GM08714 (cell line): ENCODE measurements around the gene CREB5.
"Not testable (repeated sequence)": the region's sequence is repeated elsewhere in the genome, so short reads cannot be mapped to it uniquely, and the experiment has no call there.

ENCODE experiments used
- H3K4me3 ChIP-seq: fragments of 200-500 bp; sonication (Bioruptor generic); 2 replicates; pipeline ENCODE4 v1.5.1; 2014; ENCODE audit warnings: mild to moderate bottlenecking, low read length, inconsistent platforms
- ZNF274 ChIP-seq: IDR thresholded peaks from 2 replicates; pipeline ENCODE4 v1.6.1; 2012; ENCODE audit warnings: mild to moderate bottlenecking, low read depth, low read length

CREB5 gene

DNA sequence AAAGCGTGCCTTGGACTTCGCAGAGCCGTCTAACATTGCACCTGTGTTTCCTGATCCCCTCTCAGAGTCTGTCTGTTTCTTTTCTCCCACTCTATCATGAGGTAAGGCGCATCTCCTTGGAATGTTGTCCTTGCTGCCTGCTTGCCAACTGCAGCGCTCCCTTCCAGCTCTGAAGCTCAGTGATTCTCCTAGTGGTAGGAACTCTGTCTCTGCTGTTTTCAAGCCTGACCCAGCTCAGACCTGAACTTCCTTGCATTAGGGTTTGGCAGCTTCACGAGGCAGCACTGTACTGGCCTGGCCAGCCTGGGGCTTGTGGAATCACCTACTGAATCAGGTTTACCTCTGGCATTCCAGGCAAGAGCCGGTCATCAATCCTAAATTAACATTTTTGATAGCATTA, 123.9 kb downstream of the CREB5 start:
- H3K4me3 ChIP-seq = no peak overlapping the region
- no peak for TF ChIP-seq ZNF274

DNA sequence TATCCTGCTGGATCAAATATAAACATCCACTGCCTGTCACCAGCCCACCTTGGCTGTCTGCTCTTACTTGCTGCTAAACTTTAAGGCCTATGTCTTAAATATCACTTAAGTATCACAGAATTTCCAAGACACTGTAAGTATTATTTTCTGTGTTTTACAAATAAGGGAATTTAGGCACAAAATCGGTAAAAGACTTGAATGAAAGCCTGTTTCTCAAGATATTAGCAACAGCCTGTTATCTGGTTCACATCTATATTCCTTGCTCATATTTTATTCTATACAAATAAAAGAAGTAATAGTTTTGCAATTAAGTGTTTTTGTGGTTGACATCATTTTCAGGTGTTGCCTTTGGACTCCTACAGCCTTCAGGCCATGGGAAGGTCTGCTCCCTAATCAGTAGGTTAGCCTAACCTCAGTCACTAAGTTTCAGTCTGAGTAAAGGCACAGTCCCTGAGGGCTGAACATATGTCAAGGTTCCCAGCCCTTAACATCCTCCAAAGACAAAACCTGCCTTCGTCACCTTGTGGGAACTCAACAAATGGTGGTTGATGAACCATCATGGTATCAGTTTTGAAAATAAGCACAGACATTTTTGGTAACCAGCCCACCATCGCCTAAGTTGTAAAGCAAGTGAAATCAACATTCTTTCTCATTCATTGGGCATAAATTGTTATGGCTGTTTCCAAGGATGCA, 127.1 kb downstream of the CREB5 start:
- no peak for TF ChIP-seq ZNF274
- H3K4me3 ChIP-seq = no peak overlapping the region

DNA sequence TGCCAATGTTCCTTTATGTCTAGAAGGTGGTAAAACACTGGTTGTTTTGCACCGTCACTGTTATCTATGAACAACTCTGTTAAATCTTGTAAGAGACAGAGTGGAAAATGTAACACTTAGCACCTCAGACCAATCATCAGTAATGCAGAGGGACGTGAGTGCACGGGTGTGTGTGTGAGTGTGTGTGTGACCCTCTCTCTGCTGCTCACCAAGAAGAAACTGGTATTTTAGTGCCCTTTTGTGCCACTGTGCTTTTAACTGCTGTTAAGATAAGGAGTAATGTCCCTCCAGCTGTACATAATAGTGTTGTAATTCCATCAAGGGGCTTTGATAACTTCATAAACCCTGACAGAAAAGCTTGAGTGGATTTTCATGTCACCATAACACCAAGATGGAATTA, 130.1 kb downstream of the CREB5 start:
- no peak for TF ChIP-seq ZNF274
- no peak overlapping the region for H3K4me3 ChIP-seq

DNA sequence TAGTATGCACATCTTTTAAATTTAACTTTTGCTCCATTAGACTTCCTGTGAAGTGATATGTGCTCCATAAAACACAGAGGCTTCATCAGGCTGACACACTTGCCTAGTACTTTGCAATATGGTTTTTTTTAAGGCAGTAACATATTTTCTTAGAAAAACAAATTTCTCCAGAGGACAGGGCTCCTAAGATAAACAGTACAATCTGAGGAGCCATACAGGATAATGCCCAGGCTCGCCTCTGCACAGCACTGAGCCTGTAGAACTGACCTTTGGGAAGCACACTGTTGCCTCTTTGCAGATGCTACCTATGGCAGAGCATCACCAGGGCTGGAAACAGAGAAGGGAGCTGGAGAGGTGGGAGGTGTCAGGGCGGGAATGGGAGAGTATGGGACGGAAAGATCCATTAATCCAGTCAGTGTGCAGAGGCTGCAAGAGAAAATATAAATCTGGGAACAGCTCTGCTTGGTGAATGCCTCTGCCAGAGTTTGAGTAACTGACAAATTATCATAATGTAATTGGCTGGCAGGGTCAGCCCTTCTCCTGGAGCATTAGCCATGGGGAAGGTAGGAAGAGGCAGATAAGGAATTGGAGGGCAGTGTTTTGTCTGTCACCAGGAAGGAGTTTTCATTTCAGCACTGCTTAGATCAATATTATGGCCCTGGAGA, 132.3 kb downstream of the CREB5 start:
- no peak overlapping the region for H3K4me3 ChIP-seq
- no peak for TF ChIP-seq ZNF274

DNA sequence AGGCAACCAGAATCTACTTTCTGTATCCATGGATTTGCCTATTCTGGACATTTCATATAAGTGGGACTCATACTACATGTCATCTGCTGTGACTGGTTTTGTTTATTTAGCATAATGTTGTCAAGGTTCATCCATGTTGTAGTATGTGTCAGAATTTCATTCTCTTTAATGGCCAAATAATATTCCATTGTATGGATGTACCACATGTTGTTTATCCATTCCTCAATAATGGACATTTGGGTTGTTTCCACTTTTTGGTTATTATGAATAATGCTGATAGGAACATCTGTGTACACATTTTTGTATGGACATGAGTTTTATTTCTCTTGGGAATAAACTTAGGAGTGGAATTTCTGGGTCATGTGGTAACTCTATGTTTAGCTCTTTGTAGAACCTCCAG, 133.7 kb downstream of the CREB5 start:
- no peak overlapping the region for H3K4me3 ChIP-seq
- TF ChIP-seq ZNF274 = no peak

DNA sequence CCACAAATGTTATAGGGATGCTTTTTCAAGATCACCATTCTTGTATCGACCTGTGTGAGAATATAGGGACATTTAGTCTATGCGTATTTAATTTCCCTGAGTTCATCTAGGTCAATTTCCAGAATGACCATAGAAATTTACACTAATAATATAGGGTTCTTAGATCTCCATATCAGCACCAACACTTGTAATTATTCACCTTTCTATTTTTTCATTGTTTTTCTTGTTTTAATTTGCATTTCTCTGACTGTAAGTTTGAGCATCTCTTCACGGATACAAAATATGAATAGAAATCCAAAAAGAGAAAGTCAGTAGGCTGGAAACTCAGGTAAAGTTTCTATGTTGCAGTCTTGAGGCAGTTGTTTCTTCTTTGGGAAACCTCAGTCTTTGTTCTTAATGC, 134.8 kb downstream of the CREB5 start:
- TF ChIP-seq ZNF274 = no peak
- no peak overlapping the region for H3K4me3 ChIP-seq

DNA sequence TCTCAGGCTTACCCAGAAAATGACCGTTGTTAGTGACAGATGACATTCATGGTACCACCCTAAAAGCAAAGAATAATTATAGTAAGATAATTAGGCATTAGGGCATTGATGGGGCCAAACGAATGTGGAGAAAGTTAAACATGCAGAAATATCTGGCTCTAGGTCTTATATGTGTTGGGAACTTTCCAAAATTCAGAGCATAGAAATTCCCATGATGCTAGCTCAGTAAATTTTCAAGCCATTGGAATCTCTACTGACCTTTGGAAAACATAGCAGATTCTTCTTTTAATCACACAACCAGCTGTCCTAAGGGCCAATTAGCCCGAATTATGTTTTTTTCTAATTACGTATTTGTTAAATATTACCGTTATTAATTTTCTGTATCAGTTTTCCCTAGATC, 136.1 kb downstream of the CREB5 start:
- H3K4me3 ChIP-seq = no peak overlapping the region
- TF ChIP-seq ZNF274 = no peak

DNA sequence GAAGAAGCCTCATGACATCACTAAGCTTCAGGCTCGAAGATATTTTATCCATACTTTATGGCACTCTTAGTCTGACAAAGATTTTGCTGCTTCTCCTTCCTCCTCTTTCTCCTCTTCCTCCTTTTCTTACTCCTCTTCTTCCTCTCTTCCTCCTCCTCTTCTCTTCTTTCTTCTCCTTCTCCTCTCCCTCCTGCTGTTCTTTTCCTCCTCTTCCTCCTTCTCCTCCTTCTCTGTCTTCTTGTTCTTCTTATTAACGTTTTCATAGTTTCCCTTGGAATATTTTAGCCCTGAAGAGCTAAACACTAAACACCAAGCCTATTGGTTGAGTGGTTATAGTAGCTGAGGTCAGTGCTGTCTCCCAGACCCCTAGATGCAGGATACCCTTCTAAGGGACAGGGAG, 137.7 kb downstream of the CREB5 start:
- TF ChIP-seq ZNF274 = no peak
- no peak overlapping the region for H3K4me3 ChIP-seq

DNA sequence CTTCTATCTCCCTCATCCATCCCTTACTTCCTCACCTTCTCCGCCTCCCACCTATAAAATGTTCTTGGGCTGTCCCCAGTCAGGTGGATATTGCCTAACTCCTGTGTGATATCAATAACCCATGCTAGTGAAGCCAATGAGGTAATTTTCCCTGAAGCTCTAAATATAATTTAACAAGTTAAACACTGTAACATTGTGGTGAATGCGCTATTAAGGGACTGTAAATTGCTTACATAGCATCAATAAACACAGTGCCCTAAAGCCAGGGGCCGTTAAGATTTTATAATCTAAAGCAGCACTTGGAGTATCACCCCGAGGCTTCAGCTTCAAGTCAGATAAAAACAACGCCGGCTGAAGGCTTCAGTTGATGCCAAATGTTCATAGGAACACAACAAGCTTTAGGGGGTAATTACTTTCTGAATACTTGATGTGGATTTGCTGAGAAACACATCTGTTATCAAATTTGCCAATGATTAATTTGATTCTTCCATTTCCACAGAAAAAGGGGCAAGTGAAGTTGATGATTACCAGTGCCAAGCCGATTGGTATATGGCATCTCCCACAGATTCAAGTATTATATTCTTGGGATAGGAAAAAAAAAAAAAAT, 138.4 kb downstream of the CREB5 start:
- H3K4me3 ChIP-seq = no peak overlapping the region
- TF ChIP-seq ZNF274 = no peak

DNA sequence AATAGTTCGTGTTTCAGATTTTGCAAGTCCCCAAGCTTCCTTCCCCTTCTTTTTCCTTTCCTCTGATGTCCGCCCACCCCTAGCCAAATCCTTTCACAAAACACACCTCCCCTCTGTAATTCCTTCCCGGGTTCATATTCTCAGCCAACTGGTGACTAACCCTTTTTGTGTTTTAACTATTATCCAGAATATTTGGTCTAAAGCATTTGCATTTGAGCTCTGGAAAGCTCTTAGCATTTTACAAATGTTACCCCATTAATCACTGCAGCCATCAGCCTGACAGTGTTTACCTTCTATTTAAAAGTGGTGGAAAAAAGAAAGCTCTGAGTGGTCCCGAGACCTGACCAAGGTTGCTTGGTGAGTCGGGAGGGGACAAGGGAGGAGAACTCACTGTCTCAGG, 139.0 kb downstream of the CREB5 start:
- no peak for TF ChIP-seq ZNF274
- no peak overlapping the region for H3K4me3 ChIP-seq

DNA sequence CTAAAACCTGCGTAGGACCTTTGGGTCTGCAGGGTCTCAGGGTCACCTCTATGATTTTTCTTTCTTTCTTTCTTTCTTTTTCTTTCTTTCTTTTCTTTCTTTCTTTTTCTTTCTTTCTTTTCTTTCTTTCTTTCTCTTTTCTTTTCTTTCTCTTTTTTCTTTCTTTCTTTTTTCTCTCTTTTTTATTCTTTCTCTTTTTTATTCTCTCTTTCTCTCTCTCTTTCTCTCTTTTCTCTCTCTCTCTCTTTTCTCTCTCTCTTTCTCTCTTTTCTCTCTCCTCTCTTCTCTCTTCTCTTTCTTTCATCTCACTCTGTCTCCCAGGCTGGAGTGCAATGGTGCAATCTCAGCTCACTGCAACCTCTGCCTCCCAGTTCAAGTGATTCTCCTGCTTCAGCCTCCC, 139.4 kb downstream of the CREB5 start:
- H3K4me3 ChIP-seq = not testable (repeated sequence)

DNA sequence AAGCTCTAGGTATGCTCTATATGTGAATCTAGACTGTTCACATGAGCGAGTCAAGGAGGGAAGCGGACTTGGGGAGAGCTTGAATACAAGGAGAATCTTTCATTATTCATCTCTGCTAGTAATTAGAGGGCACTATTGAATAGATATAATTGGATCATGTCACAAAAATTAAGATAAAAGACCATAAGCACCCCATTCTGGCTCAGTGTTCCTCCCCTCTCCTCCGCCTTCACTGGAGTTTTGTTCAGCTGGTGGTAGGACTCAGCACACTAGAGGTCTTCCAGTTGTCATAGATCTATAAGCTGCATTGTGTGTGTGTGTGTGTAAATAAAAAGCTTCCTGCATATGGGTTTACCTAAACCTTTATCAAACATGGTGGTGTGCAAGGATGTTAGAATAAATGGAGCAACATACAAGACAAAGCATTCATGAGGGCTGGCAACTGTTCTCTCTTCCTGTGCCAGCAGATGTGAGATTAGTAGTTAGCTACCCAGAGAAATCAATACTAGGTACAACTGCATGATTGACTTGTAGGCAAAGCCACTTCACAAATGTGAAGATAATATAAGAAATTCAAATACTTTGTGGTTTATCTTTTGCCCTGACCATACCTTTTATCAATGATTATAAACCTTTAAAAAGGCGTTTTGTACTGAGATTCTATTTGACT, 142.6 kb downstream of the CREB5 start:
- TF ChIP-seq ZNF274 = no peak
- no peak overlapping the region for H3K4me3 ChIP-seq

DNA sequence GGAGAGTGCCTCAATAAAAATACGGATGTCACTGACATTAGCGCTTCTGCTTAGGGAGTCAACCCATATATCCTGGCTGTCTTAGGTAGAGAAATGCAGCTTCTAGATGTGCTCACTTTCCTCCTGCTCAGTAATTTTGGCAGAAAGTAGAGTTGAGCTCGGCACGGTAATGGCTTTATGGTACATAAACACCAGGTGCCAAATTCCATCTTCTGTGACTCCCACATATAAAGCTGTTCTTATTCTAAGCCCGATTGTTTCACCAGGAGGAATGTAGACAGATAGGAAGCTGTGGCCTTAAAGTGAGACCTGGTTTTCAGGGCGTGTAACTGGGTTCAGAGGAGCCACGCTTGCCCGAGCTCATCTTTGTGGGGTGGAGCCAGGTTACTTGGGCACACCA, 143.7 kb downstream of the CREB5 start:
- H3K4me3 ChIP-seq = no peak overlapping the region
- no peak for TF ChIP-seq ZNF274

DNA sequence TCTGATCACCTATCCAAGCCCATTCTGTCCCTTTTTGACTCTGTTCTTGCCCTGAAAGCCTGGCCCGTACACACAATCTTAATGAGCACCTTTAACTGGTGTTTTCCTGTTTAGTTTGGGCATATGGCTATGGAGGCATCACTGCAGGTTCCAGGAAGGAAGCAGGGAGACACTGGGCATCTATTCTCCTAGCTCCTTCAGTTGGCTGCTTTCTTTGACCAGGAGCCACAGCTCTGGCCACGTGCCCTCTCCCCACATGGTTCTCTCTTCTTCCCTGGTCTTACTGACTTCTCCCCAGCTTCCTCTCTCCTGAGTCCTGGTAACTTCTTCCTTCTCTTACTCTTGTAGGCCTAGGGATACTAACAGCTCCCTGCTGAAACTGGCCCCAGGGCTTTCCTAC, 144.4 kb downstream of the CREB5 start:
- H3K4me3 ChIP-seq = no peak overlapping the region
- TF ChIP-seq ZNF274 = no peak

DNA sequence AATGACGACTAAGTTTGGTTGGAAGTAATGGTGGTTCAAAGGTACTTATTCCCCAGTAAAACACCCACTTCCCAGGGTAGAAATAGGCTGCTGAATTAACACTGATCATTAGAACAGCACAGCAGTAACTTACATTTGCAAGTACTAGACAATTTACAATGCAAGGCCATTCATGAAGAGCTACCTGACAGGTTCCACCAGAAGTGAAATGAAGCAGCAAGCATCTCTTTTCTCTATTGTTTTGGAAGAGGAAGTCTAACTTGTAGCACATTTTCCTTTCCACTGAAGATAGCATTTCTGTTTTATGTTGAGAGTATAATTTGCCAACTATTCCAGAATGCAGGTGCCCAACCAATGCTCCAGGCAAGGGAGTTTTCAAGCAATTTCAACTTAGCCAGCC, 145.9 kb downstream of the CREB5 start:
- TF ChIP-seq ZNF274 = no peak
- no peak overlapping the region for H3K4me3 ChIP-seq
